PFSK-1 (cell line): ENCODE measurements around the gene NCOR2.

Experiments
- FOXP2 ChIP-seq: optimal IDR thresholded peaks from 2 replicates; pipeline ENCODE3; 2011; ENCODE audit warnings: borderline replicate concordance, control low read depth, inconsistent platforms; ENCODE audit not compliant: insufficient read depth; ENCODE audit errors: extremely low read length, extremely low read depth
- POLR2AphosphoS5 ChIP-seq: IDR thresholded peaks from 2 replicates; pipeline ENCODE4 v1.6.1; 2012; ENCODE audit warnings: low read depth, mild to moderate bottlenecking, control low read depth, low read length, moderate library complexity
- REST ChIP-seq, 2 experiments: IDR thresholded peaks; 2 replicates each; pipeline versions ENCODE4 v1.6.1 to v1.8.0; 2011 to 2012; ENCODE audit warnings: low read depth in 2 of 2, low read length in 2 of 2, control low read depth in 1 of 2, inconsistent platforms in 1 of 2, mild to moderate bottlenecking in 1 of 2, moderate library complexity in 1 of 2; ENCODE audit not compliant: insufficient read depth in 1 of 2
- SIN3A ChIP-seq: IDR thresholded peaks from 2 replicates; pipeline ENCODE4 v1.6.1; 2012; ENCODE audit warnings: mild to moderate bottlenecking, low read length, moderate library complexity, borderline replicate concordance; ENCODE audit not compliant: insufficient read depth
- TAF1 ChIP-seq: IDR thresholded peaks from 2 replicates; pipeline ENCODE4 v1.6.1; 2012; ENCODE audit warnings: low read length, control low read depth, borderline replicate concordance; ENCODE audit not compliant: insufficient read depth

Gene NCOR2

GRCh38 chr12:124562796-124563181 lies 4.6 kb downstream of the NCOR2 start:
- TF ChIP-seq TAF1 (no peak), POLR2AphosphoS5 (no peak), FOXP2 (no peak), REST (IDR thresholded peaks at IDR 0.05; ENCODE audit: insufficient read depth in 1 of 2, low read depth in 2 of 2, low read length in 2 of 2) (no peak), SIN3A (no peak)

- no peak for TF ChIP-seq FOXP2
- TF ChIP-seq SIN3A: no peak
- no peak for TF ChIP-seq TAF1
- no peak for TF ChIP-seq REST (IDR thresholded peaks at IDR 0.05; ENCODE audit: insufficient read depth in 1 of 2, low read depth in 2 of 2, low read length in 2 of 2)
- TF ChIP-seq POLR2AphosphoS5: no peak
Measured at GRCh38 chr12:124562018-124562795, 5.2 kb downstream of the NCOR2 start.

GRCh38 chr12:124561231-124561630 lies 6.2 kb downstream of the NCOR2 start:
- no peak for TF ChIP-seq FOXP2

DNA sequence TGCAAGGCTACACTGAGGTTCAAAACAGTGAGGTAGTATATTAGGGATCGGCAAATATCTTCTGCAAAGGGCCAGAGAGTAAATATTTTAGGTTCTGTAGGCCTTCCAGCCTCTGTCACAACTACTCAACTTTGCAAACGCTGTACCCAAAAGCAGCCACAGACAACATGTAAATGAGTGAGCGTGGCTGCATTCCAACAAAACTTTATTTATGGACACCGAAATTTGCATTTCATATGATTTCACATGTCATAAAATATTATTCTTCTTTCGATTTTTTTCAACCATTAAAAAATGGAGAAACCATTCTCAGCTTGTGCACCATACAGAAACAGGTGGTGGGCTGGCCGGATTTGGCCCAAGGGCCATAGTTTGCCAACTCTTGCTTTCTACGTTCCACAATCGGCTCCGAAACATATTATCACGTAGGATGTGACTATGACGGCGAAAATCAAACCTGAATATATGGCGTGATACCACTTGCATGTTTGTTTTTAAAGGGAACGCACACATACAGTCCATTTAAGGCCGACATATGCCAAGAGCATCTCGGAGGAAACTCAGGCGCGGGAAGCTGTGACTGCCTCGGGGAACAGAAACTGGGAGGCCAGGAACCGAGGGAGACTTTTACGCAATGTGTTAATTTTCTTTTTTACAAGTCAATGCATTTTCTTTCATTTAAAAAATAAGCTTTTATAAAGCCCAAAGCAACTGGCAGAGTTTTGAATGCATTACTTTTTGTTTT lies 7.1 kb downstream of the NCOR2 start:
- TF ChIP-seq FOXP2 (no peak), TAF1 (no peak), POLR2AphosphoS5 (no peak), REST (IDR thresholded peaks at IDR 0.05; ENCODE audit: insufficient read depth in 1 of 2, low read depth in 2 of 2, low read length in 2 of 2) (no peak)

DNA sequence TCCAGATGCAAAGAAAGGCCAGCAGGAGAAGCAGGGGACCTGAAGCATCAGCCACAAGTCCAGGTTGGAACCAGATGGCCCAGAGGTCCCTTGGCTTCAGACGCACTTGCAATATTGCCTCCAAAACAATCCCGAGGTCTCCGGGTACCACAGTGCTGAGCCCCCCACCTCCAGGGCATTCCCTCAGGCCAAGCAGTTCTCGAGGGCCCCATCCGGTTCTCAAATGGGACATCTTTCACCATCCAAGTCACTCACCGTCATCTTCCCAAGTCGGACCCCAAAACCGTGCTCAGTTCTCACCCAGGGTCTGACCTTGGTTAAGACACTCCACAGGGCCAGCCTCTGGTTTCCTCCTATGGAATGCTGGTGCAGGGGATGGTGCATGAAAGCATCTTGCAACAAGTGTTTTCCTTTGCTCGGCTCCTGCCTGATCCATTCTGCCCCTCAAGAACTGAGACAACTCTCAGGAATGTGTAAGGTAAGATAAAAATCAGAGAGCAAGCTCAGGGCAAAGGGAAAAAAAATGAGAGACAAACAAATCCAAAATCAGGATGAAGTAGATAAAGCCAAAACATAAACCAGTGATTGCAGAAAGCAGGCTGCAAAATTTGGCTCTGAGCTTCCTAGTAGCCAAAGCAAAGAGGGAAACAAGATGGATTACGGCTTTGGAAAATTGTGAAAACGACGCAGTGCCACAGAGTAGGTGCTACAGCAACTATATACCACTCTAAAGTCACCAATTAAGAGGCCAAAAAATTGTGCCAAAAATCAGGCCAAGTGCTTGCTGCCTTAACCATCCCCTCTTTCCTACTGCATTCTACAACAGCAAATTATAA lies 8.0 kb downstream of the NCOR2 start:
- TF ChIP-seq FOXP2: no peak
- no peak for TF ChIP-seq TAF1
- TF ChIP-seq REST (IDR thresholded peaks at IDR 0.05; ENCODE audit: insufficient read depth in 1 of 2, low read depth in 2 of 2, low read length in 2 of 2): no peak
